Stimulated activated CD8-positive, alpha-beta memory T cell treated with anti-CD3 and anti-CD28 coated beads, Interleukin-12 subunit alpha, Interleukin-12 subunit beta, amount 100 ng/mL, for 4 hours (primary cell): Measurements from ENCODE around the gene DOCK4.

ENCODE experiments used
- DNase-seq: peaks from one replicate; pipeline ENCODE4 v3.0.0-alpha.2; 2020; ENCODE audit warnings: low read depth

DOCK4 gene

GRCh38 chr7:112053737-112054069 is 152.5 kb downstream of the DOCK4 start:
- DNase-seq, result no peak

- DNase-seq, result no peak
Measured at GRCh38 chr7:112052993-112053736, 153.0 kb downstream of the DOCK4 start.

GRCh38 chr7:112052498-112052897 is 153.7 kb downstream of the DOCK4 start:
- DNase-seq, result no peak

- DNase-seq, result no peak
Measured at GRCh38 chr7:112050250-112050881, 155.8 kb downstream of the DOCK4 start.

GRCh38 chr7:112049555-112050249 is 156.5 kb downstream of the DOCK4 start:
- DNase-seq, result no peak

GRCh38 chr7:112047421-112047820 is 158.8 kb downstream of the DOCK4 start:
- DNase-seq, result no peak

GRCh38 chr7:112045222-112045621 is 161.0 kb downstream of the DOCK4 start:
- DNase-seq, result no peak

- DNase-seq, result no peak
Measured at GRCh38 chr7:112042631-112043030, 163.6 kb downstream of the DOCK4 start.

- no peak for DNase-seq
Measured at GRCh38 chr7:112038353-112038752, 167.8 kb downstream of the DOCK4 start.

GRCh38 chr7:112036071-112036470 is 170.1 kb downstream of the DOCK4 start:
- DNase-seq, result no peak

GRCh38 chr7:112031689-112032088 is 174.5 kb downstream of the DOCK4 start:
- DNase-seq, result no peak

GRCh38 chr7:112025556-112025955 is 180.6 kb downstream of the DOCK4 start:
- DNase-seq, result no peak

GRCh38 chr7:112023786-112024185 is 182.4 kb downstream of the DOCK4 start:
- no peak for DNase-seq

- DNase-seq, result no peak
Measured at GRCh38 chr7:112023282-112023681, 182.9 kb downstream of the DOCK4 start.

- DNase-seq, result no peak
Measured at GRCh38 chr7:112022128-112022527, 184.1 kb downstream of the DOCK4 start.

- DNase-seq, result no peak
Measured at GRCh38 chr7:112021379-112022044, 184.7 kb downstream of the DOCK4 start.

GRCh38 chr7:112020800-112021199 is 185.4 kb downstream of the DOCK4 start:
- DNase-seq, result no peak

GRCh38 chr7:112019932-112020331 is 186.3 kb downstream of the DOCK4 start:
- DNase-seq, result no peak

- no peak for DNase-seq
Measured at GRCh38 chr7:112018305-112019030, 187.7 kb downstream of the DOCK4 start.

GRCh38 chr7:112015146-112015545 is 191.1 kb downstream of the DOCK4 start:
- DNase-seq, result no peak

- DNase-seq, result no peak
Measured at GRCh38 chr7:112014347-112014746, 191.9 kb downstream of the DOCK4 start.

- no peak for DNase-seq
Measured at GRCh38 chr7:112013274-112013673, 192.9 kb downstream of the DOCK4 start.
